HEK293 (cell line): ENCODE results near the gene OR4E1.

Experiments used
- CTCF ChIP-seq: fragments of 450-650 bp; formaldehyde crosslinking; IDR thresholded peaks from 2 replicates; pipeline ENCODE4 v1.5.1; 2016; ENCODE audit warnings: missing biosample characterization, missing genetic modification characterization
- ZNF747 ChIP-seq: fragments of 450-650 bp; formaldehyde crosslinking; IDR thresholded peaks from 2 replicates; pipeline ENCODE4 v1.5.1; 2016; ENCODE audit warnings: missing biosample characterization, missing genetic modification characterization

GRCh38 chr14:21702316-21702715 lies 28.7 kb upstream of the OR4E1 start:
- TF ChIP-seq ZNF747 (tag by site-specific recombination) (no peak), CTCF (tag by site-specific recombination) (no peak)
